Stimulated activated naive B cell treated with anti-CD40 and anti-IgM and Interleukin-4, amounts not matched to agents 10 μg/mL and 1 μg/mL and 100 μg/mL, for 72 hours (primary cell): ENCODE measurements around the gene PNO1.
"Not testable (repeated sequence)": the region's sequence is repeated elsewhere in the genome, so short reads cannot be mapped to it uniquely, and the experiment has no call there.

Experiments used
- ATAC-seq, 2 donors: fragments of 150-1000 bp; cut with Tn5 transposase; replicated peaks; 2 replicates each; pipeline ENCODE4 v1.10.0; 2021; ENCODE audit warnings: moderate library complexity in 1 of 2
- DNase-seq: peaks from one replicate; pipeline ENCODE4 v3.0.0; 2021
- H3K27ac Mint-ChIP-seq: one replicate; pipeline ENCODE4 v1.8.0; 2022; ENCODE audit warnings: mild to moderate bottlenecking, mixed read lengths
- H3K27me3 Mint-ChIP-seq, 2 donors: one replicate each; pipeline ENCODE4 v1.8.0; 2022; ENCODE audit warnings: mixed read lengths in 2 of 2
- H3K36me3 Mint-ChIP-seq, 2 donors: one replicate each; pipeline ENCODE4 v1.8.0; 2022; ENCODE audit warnings: mixed read lengths in 2 of 2, mild to moderate bottlenecking in 1 of 2
- H3K4me1 Mint-ChIP-seq, 2 donors: one replicate each; pipeline ENCODE4 v1.8.0; 2022; ENCODE audit warnings: mixed read lengths in 2 of 2, mild to moderate bottlenecking in 1 of 2
- H3K4me3 Mint-ChIP-seq, 2 donors: one replicate each; pipeline ENCODE4 v1.8.0; 2022; ENCODE audit warnings: mild to moderate bottlenecking in 2 of 2, mixed read lengths in 2 of 2, moderate library complexity in 1 of 2
- H3K9me3 Mint-ChIP-seq, 2 donors: one replicate each; pipeline ENCODE4 v1.8.0; 2022; ENCODE audit warnings: mixed read lengths in 2 of 2, mild to moderate bottlenecking in 1 of 2

The PNO1 gene

GRCh38 chr2:68172990-68173700, 15.5 kb downstream of the PNO1 start:
- Mint-ChIP-seq H3K27ac (peak overlapping the region; percentile 0), H3K4me3 (no peak overlapping the region), H3K4me1 (peaks cover 17 to 25% of the 10 kb centered on the region in 2 donors), H3K9me3 (no peaks in the 10 kb centered on the region), H3K27me3 (no peaks in the 10 kb centered on the region), H3K36me3 (peaks cover 15 to 26% of the 10 kb centered on the region in 2 donors)
- DNase-seq (no peak), ATAC-seq (peak; percentile 57 to 63)

GRCh38 chr2:68175210-68175609, 17.5 kb downstream of the PNO1 start:
- H3K9me3 Mint-ChIP-seq, H3K27me3 Mint-ChIP-seq, H3K4me3 Mint-ChIP-seq, ATAC-seq, DNase-seq, H3K27ac Mint-ChIP-seq: not testable (repeated sequence)
- Mint-ChIP-seq H3K4me1 (peaks cover 15 to 23% of the 10 kb centered on the region in 2 donors), H3K36me3 (peaks cover 21 to 29% of the 10 kb centered on the region in 2 donors)

DNA sequence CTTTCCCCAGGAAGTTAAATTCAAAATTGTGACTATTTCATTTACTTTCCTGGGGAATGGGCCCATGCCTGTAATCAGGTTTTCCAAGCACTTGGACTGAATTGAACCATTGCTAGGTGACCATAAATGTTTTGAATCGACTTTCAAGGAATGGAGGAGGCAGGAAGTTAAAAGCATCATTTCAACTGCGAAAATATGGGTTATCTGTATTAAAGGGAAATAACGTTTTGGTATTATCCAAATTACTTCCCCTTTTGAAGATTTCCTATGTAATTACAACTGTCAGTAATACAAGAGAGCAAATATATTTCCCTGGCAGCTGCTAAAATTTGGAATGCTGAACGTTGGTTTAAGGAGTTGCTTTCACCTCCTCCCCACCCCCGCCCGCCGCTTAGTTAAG, 19.0 kb downstream of the PNO1 start:
- Mint-ChIP-seq H3K36me3 (peaks cover 24 to 36% of the 10 kb centered on the region in 2 donors), H3K9me3 (no peaks in the 10 kb centered on the region), H3K27me3 (no peaks in the 10 kb centered on the region), H3K27ac (no peak overlapping the region), H3K4me1 (peaks cover 15 to 23% of the 10 kb centered on the region in 2 donors), H3K4me3 (no peak overlapping the region)
- no peak for ATAC-seq
- DNase-seq: no peak

DNA sequence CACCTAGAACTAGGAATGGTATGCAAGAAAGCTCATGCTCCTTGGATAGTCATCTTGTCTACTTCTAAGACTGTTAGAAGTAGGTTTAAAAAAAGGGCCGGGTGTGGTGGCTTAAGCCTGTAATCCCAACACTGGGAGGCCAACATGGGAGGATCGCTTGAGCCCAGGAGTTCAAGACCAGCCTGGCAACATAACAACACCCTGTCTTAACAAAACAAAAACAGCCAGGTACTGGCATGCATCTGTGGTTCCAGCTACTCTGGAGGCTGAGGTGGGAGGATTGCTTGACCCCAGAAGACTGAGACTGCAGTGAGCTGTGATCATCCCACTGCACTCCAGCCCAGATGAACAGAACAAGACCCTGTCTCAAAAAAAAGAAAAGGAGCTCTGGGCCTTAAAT, 19.9 kb downstream of the PNO1 start:
- ATAC-seq (no peak), DNase-seq (no peak)
- peak overlapping the region; percentile 26 for H3K27ac Mint-ChIP-seq
- no peaks in the 10 kb centered on the region for H3K27me3 Mint-ChIP-seq
- H3K4me3 Mint-ChIP-seq: no peak overlapping the region
- peaks cover 28 to 44% of the 10 kb centered on the region in 2 donors for H3K36me3 Mint-ChIP-seq
- H3K4me1 Mint-ChIP-seq: peaks cover 15 to 23% of the 10 kb centered on the region in 2 donors
- no peaks in the 10 kb centered on the region for H3K9me3 Mint-ChIP-seq

GRCh38 chr2:68178432-68178831, 20.7 kb downstream of the PNO1 start:
- DNase-seq (no peak), ATAC-seq (no peak)
- H3K27ac Mint-ChIP-seq: no peak overlapping the region
- H3K36me3 Mint-ChIP-seq: peaks cover 27 to 44% of the 10 kb centered on the region in 2 donors
- peaks cover 13 to 18% of the 10 kb centered on the region in 2 donors for H3K4me1 Mint-ChIP-seq
- no peaks in the 10 kb centered on the region for H3K9me3 Mint-ChIP-seq
- no peaks in the 10 kb centered on the region for H3K27me3 Mint-ChIP-seq
- H3K4me3 Mint-ChIP-seq: no peak overlapping the region

DNA sequence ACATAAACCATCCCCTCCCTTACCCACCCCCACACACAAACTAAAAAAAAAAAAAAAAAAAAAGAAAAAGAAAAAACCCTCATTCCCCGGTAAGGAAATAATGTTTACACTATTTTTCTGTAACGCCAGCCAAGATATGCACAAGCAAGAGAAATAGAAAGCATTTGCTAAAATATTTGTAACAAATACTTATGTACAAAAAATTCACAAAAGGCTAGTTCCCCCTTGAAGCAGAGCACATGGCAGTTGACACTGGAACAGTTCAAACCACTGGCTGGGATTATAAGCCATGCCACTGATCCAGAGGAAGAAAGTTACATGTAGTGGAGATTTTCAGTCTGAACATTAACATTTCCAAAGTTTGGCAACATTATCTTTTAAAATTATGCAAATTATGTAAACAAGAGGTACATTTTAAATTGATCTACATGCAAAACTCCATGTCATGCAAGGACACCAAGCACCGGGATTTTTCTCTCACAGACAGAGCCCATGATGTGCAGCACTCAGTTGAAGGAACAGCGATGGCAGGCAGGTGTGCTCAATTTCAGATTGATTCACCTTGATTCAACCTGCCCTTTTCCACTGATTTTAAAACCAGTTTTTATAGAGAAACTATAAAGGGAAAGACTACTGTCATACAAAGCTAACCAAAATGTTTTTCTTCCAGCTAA, 21.4 kb downstream of the PNO1 start:
- ATAC-seq (no peak), DNase-seq (no peak)
- Mint-ChIP-seq H3K4me3 (no peak overlapping the region), H3K36me3 (peaks cover 24 to 43% of the 10 kb centered on the region in 2 donors), H3K27me3 (no peaks in the 10 kb centered on the region), H3K27ac (no peak overlapping the region), H3K4me1 (peaks cover 10 to 13% of the 10 kb centered on the region in 2 donors), H3K9me3 (no peaks in the 10 kb centered on the region)

GRCh38 chr2:68182902-68183301, 25.2 kb downstream of the PNO1 start:
- Mint-ChIP-seq H3K27ac (no peak overlapping the region), H3K4me1 (peaks cover 7 to 10% of the 10 kb centered on the region in 2 donors), H3K9me3 (no peaks in the 10 kb centered on the region), H3K4me3 (no peak overlapping the region), H3K36me3 (peaks cover 27 to 44% of the 10 kb centered on the region in 2 donors), H3K27me3 (no peaks in the 10 kb centered on the region)
- no peak for ATAC-seq
- DNase-seq: no peak

- no peaks in the 10 kb centered on the region for H3K27me3 Mint-ChIP-seq
- H3K36me3 Mint-ChIP-seq: peaks cover 20 to 37% of the 10 kb centered on the region in 2 donors
- H3K27ac Mint-ChIP-seq: peak overlapping the region; percentile 79
- H3K9me3 Mint-ChIP-seq: no peaks in the 10 kb centered on the region
- ATAC-seq (peak; percentile 60 to 61), DNase-seq (peak; percentile 21)
- peaks cover 8 to 16% of the 10 kb centered on the region in 2 donors for H3K4me1 Mint-ChIP-seq
- no peak overlapping the region for H3K4me3 Mint-ChIP-seq
Measured at GRCh38 chr2:68185541-68186164, 28.0 kb downstream of the PNO1 start.

- ATAC-seq (no peak), DNase-seq (no peak)
- Mint-ChIP-seq H3K27ac (no peak overlapping the region), H3K36me3 (peaks cover 14 to 25% of the 10 kb centered on the region in 2 donors), H3K9me3 (no peaks in the 10 kb centered on the region), H3K27me3 (no peaks in the 10 kb centered on the region), H3K4me3 (no peak overlapping the region), H3K4me1 (peaks cover 11 to 27% of the 10 kb centered on the region in 2 donors)
Measured at GRCh38 chr2:68187329-68187728, 29.6 kb downstream of the PNO1 start.

DNA sequence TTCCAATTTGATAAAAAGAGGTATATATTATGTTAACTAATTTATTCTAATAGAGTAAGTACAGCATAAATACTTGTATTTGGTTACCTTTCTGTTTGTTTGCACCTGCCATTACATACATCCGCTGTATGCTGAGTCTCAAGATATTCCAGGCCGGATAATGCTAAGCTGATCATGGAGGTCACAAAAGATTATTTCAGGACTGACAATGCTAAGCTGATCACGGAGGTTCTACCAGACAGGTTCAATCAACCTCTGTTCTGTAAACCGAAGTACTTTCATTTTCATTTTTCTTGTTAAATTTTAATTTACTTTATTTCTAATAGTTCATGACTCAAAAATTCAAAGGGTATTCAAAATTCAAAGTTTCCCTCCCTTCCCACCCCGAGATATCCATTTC, 31.1 kb downstream of the PNO1 start:
- no peak for DNase-seq
- no peak overlapping the region for H3K27ac Mint-ChIP-seq
- no peak for ATAC-seq
- H3K27me3 Mint-ChIP-seq: no peaks in the 10 kb centered on the region
- peaks cover 13 to 38% of the 10 kb centered on the region in 2 donors for H3K4me1 Mint-ChIP-seq
- no peaks in the 10 kb centered on the region for H3K9me3 Mint-ChIP-seq
- H3K4me3 Mint-ChIP-seq: no peak overlapping the region
- H3K36me3 Mint-ChIP-seq: peaks cover 9 to 15% of the 10 kb centered on the region in 2 donors

GRCh38 chr2:68189991-68190784, 32.5 kb downstream of the PNO1 start:
- Mint-ChIP-seq H3K27ac (peak overlapping the region; percentile 67), H3K27me3 (no peaks in the 10 kb centered on the region), H3K4me3 (no peak overlapping the region), H3K9me3 (no peaks in the 10 kb centered on the region), H3K36me3 (peaks cover 6 to 14% of the 10 kb centered on the region in 2 donors), H3K4me1 (peaks cover 16 to 41% of the 10 kb centered on the region in 2 donors)
- no peak for ATAC-seq
- DNase-seq: no peak

- Mint-ChIP-seq H3K36me3 (peaks cover 3 to 8% of the 10 kb centered on the region in 2 donors), H3K27ac (no peak overlapping the region), H3K4me1 (peaks cover 13 to 45% of the 10 kb centered on the region in 2 donors), H3K27me3 (no peaks in the 10 kb centered on the region), H3K9me3 (no peaks in the 10 kb centered on the region), H3K4me3 (no peak overlapping the region)
- DNase-seq (no peak), ATAC-seq (no peak)
Measured at GRCh38 chr2:68190991-68191731, 33.5 kb downstream of the PNO1 start.

DNA sequence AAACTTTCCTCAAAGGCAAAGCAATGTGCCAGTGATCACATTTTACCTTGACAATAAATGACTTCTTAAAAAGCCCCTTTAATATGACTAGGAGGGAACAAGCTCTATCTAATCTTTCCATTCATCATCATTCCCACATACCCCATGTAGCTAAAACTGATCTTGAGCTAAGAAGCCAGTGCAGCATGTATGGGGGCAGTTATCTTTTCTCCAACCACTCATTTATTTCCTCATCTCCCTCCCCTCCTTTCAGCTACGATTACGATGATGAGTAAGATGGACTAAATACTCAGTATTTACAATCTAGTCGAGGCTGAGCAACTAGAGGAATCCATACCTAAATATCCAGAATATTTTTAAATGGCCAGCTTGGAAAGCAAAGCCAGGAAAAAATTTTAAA, 35.5 kb downstream of the PNO1 start:
- peaks cover 14 to 53% of the 10 kb centered on the region in 2 donors for H3K4me1 Mint-ChIP-seq
- H3K27ac Mint-ChIP-seq: no peak overlapping the region
- ATAC-seq: no peak

More for the DNA sequence above, 35.5 kb downstream of the PNO1 start:
- Mint-ChIP-seq H3K36me3 (peaks cover 0 to 7% of the 10 kb centered on the region in 2 donors), H3K27me3 (no peaks in the 10 kb centered on the region), H3K4me3 (no peak overlapping the region), H3K9me3 (no peaks in the 10 kb centered on the region)
- DNase-seq: no peak
